Chondrocyte (in vitro differentiated cells): ENCODE results near the gene DACH1. TPM values are rescaled to one million over a fixed set of nuclear protein-coding genes. Genes with fewer than 3 reads are reported as not detected.

ENCODE experiments used
- DNase-seq: peaks from one replicate; pipeline ENCODE4 v3.0.0; 2021; ENCODE audit warnings: mixed read lengths, low spot score
- H3K27ac Mint-ChIP-seq: one replicate; pipeline ENCODE4 v1.8.0; 2021; ENCODE audit warnings: mild to moderate bottlenecking, moderate library complexity, mixed read lengths; ENCODE audit not compliant: unreplicated experiment
- H3K27me3 Mint-ChIP-seq: 2 replicates; pipeline ENCODE4 v1.8.0; 2021; ENCODE audit warnings: low read depth, mixed read lengths
- H3K36me3 Mint-ChIP-seq: 2 replicates; pipeline ENCODE4 v1.8.0; 2021; ENCODE audit warnings: low read depth, mixed read lengths
- H3K4me1 Mint-ChIP-seq: 2 replicates; pipeline ENCODE4 v1.8.0; 2021; ENCODE audit warnings: low read depth, mild to moderate bottlenecking, mixed read lengths
- H3K4me3 Mint-ChIP-seq: one replicate; pipeline ENCODE4 v1.8.0; 2021; ENCODE audit warnings: mild to moderate bottlenecking, moderate library complexity, mixed read lengths; ENCODE audit not compliant: unreplicated experiment
- H3K9me3 Mint-ChIP-seq: 2 replicates; pipeline ENCODE4 v1.8.0; 2021; ENCODE audit warnings: low read depth, mixed read lengths
- CTCF ChIP-seq: fragments of 200-600 bp; sonication (generic); IDR thresholded peaks from 2 replicates; pipeline ENCODE4 v1.5.0; 2021; ENCODE audit warnings: antibody characterized with exemption, mild to moderate bottlenecking, moderate library complexity
- total RNA-seq: library from RNA; stranded (reverse); gene quantifications from 3 replicates; pipeline ENCODE4 v1.2.1, GENCODE V29; 2021

The DACH1 gene
- total RNA-seq, 1 donor from 2014 or later: 0.72 TPM

DNA sequence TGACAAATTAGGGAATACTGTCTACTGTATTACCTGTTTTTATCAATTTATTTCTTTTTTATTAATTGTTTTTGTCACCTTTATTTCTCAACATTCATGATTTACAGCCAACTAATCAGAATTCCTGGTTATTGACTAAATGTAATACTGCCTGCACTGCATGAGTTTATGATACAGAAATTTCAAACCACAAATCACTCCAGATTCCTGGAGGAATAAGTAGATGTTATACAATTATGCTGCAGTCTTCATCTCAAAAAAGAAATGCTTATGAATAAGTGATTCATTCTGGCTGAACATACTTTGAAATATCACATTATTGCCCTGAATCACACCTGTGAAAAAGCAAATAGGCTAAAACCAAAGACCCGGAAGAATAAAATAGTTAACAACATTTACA lies 249.7 kb downstream of the DACH1 start:
- Mint-ChIP-seq H3K36me3 (no peaks in the 10 kb centered on the region), H3K27me3 (no peaks in the 10 kb centered on the region), H3K27ac (no peak overlapping the region), H3K4me3 (no peak overlapping the region), H3K9me3 (no peaks in the 10 kb centered on the region), H3K4me1 (no peaks in the 10 kb centered on the region)
- TF ChIP-seq CTCF: no peak
- DNase-seq: no peak

- Mint-ChIP-seq H3K9me3 (no peaks in the 10 kb centered on the region), H3K36me3 (no peaks in the 10 kb centered on the region), H3K27ac (no peak overlapping the region), H3K27me3 (no peaks in the 10 kb centered on the region), H3K4me3 (no peak overlapping the region), H3K4me1 (no peaks in the 10 kb centered on the region)
- no peak for TF ChIP-seq CTCF
- no peak for DNase-seq
Measured at GRCh38 chr13:71613066-71613745, 253.8 kb downstream of the DACH1 start.

DNA sequence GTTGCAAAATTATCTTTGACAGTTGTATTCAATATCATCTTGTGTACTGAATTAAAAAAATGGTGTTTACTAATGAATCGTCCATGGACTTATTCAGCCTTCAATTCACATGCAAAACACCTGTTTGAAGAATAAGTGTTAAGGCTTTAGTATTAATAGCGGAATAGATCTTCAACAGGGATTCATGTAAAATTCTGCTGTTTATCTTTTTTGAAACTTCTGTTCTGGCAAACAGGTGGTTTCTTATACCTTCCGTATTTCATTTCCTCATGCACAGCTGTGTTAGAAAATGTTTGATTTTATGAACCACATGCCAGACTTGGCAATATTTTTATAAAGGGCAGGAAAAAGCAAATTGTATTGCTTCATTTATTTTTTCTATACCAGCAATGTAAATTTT lies 255.7 kb downstream of the DACH1 start:
- TF ChIP-seq CTCF: no peak
- H3K36me3 Mint-ChIP-seq: no peaks in the 10 kb centered on the region
- no peaks in the 10 kb centered on the region for H3K4me1 Mint-ChIP-seq
- no peak for DNase-seq
- H3K27ac Mint-ChIP-seq: no peak overlapping the region
- no peaks in the 10 kb centered on the region for H3K9me3 Mint-ChIP-seq
- H3K4me3 Mint-ChIP-seq: no peak overlapping the region
- no peaks in the 10 kb centered on the region for H3K27me3 Mint-ChIP-seq

DNA sequence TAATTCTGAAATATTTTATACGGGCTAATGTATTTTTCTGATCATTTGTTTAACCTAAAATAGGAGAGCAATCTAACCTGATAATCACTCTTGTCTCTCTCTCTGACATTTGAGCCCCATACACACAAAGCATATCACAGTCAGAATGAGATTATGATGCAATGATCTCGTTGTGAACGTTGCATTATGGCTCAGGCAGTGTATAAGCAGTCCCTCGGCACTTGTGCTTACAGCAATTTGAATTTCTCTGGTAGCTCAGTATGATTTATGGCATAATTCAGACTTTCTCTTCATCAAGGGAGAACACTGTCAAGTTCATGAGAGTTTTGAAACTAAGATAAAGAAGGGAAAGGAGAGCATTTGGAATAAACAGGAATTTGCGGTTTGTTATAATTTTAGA lies 256.1 kb downstream of the DACH1 start:
- Mint-ChIP-seq H3K36me3 (no peaks in the 10 kb centered on the region), H3K4me1 (no peaks in the 10 kb centered on the region), H3K27me3 (no peaks in the 10 kb centered on the region), H3K4me3 (no peak overlapping the region), H3K27ac (no peak overlapping the region), H3K9me3 (no peaks in the 10 kb centered on the region)
- no peak for DNase-seq
- no peak for TF ChIP-seq CTCF

DNA sequence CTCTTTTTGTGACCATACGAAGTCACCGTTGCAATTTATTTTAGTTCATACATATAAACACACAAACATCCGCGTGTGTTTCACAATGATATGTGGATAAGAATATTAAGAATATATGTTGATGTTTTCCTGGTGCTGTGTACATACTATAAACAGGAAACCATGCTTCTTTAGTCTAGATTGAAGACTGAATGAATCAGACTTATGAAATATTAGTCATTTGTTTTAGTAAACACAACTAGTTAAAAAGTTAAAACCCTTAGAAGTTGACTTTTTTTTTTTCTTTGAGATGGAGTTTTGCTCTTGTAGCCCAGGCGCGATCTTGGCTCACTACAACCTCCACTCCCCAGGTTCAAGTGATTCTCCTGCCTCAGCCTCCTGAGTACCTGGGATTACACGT lies 257.7 kb downstream of the DACH1 start:
- TF ChIP-seq CTCF: no peak
- H3K9me3 Mint-ChIP-seq: no peaks in the 10 kb centered on the region
- no peak for DNase-seq
- H3K27me3 Mint-ChIP-seq: no peaks in the 10 kb centered on the region
- no peak overlapping the region for H3K4me3 Mint-ChIP-seq
- H3K27ac Mint-ChIP-seq: no peak overlapping the region
- no peaks in the 10 kb centered on the region for H3K36me3 Mint-ChIP-seq
- H3K4me1 Mint-ChIP-seq: no peaks in the 10 kb centered on the region
